CD4-positive, alpha-beta T cell treated with Interleukin-12 subunit alpha and Interleukin-12 subunit beta, for 1 hour (primary cell): Measurements from ENCODE around the gene SORL1.
"Not testable (repeated sequence)": the region's sequence is repeated elsewhere in the genome, so short reads cannot be mapped to it uniquely, and the experiment has no call there.

Source experiments
- DNase-seq: peaks from one replicate; pipeline ENCODE4 v3.0.0-alpha.2; 2020

SORL1 gene

DNA sequence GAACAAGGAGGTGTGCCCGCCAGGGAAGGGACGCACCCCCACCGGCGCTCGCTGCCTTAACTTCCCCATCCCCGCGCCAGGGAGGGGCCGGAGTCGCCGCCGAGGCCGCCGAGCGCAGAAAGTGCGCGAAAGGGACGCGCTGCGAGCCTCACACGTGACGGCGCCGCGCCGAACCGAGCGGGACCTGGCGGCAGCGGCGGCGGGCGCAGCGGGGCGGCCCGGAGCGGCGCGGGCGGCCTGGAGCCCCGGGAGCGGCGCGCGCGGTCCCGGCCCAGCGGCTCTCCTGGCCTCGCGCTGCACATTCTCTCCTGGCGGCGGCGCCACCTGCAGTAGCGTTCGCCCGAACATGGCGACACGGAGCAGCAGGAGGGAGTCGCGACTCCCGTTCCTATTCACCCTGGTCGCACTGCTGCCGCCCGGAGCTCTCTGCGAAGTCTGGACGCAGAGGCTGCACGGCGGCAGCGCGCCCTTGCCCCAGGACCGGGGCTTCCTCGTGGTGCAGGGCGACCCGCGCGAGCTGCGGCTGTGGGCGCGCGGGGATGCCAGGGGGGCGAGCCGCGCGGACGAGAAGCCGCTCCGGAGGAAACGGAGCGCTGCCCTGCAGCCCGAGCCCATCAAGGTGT lies at the start of gene SORL1:
Gene SORL1 (plus strand): TSS at position 329 of the 623 bp plus-strand sequence. CDS start 18 bp downstream, at position 347.
- DNase-seq = peak; percentile 77

DNA sequence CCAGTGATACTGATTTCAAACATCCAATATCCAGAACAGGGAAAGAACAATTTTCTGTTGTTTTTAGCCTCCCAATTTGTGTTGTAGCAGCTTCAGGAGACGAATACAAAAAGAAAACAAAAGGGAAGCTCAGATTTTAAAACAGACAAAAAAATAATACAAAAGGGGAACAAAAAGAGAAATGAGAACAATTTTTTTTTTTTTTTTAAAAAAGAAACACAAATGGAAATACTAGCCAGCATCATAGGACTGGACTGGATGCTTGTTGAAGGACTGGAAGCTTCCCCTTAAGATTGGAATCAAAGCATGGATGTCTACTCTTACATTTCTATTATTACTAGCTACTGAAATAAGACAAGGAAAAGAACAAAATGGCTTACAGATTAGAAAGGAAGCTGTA lies 46.5 kb upstream of the SORL1 start:
- DNase-seq = no peak

GRCh38 chr11:121406291-121406690 lies 45.8 kb upstream of the SORL1 start:
- no peak for DNase-seq

DNA sequence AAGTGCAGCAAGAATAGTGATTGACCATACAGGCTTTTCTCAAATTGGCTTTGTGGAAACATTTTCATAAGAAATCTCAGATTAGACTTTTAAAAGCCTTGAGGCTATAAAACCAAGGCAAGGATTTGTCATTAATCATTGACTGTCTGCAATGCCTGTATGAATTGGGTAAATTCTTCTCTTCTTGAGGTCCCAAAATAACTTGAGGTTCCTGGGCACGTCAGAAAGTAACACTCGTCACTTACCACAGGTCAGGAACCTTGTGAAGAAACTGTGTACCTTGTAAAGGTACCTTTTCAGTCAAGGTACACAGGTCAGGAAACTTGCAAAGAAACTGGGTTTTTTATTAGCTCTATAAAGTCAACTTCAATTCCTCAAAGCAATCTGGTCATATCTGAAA lies 43.3 kb upstream of the SORL1 start:
- DNase-seq = no peak

DNA sequence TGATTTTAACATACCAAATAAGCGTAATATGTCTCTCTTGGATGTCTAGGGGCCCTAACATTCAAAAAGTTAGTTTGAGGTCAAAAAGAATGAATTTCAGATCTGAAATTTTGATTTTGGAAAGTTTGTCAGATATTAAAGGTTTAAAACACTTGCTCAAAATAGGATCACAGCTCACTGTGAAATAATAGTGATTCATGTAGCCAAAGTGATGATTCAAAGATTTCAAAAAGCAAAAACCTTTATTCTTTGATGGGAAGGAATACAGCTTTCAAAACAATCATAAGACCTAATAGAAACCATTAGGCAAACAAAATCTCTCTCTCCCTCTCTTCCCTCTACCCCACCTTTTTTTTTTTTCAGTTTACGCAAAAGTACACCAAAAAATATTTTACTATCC lies 42.1 kb upstream of the SORL1 start:
- not testable (repeated sequence) for DNase-seq

DNA sequence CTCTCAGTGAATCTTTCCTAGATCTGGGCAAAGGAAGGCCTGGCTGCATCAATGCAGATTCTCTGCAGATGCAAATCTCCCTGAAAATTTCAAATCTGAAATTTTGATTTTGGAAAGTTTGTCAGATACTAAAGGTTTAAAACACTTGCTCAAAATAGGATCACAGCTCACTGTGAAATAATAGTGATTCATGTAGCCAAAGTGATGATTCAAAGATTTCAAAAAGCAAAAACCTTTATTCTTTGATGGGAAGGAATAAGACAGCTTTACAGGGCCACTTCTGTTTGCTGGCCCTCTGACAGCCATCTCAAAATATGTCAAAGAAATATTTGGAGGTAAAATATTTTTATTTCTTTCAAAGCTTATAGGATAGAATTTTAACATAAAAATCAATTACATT lies 40.8 kb upstream of the SORL1 start:
- DNase-seq = not testable (repeated sequence)

- no peak for DNase-seq
Observed at GRCh38 chr11:121412000-121412587, 40.0 kb upstream of the SORL1 start.

- DNase-seq = no peak
Observed at GRCh38 chr11:121412711-121413415, 39.3 kb upstream of the SORL1 start.

- DNase-seq = no peak
Observed at GRCh38 chr11:121414141-121414913, 37.8 kb upstream of the SORL1 start.

DNA sequence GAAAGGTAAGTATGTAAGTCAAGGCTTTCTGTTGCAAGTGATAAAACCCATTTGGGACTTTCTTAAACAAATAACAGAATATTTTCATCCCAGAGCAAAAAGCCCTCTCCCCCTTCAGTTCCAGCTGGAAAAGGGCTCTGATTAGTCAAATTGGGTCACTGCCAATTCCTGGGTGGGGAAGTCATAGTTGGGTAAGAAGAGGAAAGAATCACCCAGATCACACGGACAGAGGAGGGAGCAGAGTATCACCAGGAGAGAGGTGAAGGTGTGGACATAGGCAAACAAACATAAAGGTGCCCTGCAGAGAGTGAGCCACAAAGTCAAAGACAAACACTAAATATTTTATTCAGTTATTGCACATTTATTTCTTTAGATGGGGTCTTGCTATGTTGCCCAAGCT lies 36.3 kb upstream of the SORL1 start:
- no peak for DNase-seq

DNA sequence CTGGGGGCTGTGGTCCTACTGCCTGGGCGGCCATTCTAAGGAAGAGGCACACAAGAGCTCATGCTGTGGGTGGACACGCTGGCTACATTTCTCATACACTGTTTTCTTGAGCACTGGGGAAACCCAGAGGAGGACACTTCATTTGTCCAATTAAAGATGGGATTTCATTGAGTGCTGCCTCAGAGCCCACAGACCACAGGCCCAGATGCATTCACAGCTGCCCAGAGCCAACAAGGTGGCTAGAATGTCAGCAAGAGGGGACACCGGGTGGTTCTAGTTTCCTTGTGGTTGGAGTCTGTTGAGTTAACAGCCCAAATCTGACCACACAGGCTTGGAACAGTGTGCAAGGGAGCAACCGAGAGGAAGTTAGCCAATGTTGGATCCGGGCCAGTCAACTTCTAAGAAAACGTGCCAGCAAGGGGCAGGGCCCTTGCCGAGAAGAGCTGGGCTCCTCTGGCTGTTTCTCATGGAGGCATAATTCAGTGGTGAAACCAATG lies 35.0 kb upstream of the SORL1 start:
- DNase-seq = peak; percentile 67

- DNase-seq = no peak
Observed at GRCh38 chr11:121417607-121418006, 34.5 kb upstream of the SORL1 start.

DNA sequence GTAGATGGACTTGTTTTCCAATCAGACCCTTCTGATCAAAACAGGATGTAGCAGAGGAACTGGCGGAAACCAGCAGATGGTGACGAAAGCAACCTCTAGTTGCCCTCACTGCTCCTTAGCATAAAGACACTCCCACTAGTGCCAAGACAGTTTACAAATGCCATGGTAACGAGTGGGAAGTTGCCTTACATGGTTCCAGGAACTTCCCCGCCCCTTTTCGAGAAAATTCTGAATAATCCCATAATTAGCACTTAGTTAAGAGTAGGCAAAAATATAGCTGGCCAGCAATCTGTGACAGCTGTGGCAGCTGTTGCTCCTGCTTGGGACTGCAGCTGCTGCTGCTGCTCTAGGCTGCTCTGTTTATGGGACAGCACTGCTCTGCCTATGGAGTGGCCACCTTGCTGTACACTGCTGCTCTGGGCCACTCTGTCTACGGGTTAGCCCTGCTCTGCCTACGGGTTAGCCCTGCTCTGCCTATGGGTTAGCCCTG lies 33.4 kb upstream of the SORL1 start:
- peak; percentile 88 for DNase-seq

DNA sequence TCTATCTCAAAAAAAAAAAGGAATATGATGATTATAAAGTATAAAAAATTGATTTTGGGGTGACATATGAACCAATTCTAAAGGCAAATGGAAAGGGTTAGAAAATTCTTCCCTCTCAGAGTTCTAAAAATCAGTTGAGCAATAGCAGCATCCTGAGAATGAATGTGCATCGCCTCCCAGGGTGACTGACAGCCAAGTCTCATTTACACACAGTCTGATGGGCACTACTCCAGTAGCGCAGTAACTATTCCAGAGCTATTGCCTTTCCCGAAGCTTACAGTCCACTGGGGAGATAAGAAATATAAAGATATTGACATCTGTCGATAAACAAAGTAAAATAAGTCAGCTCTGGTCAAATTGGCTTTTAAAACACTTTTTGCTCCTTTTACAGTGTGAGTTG lies 32.3 kb upstream of the SORL1 start:
- DNase-seq = no peak

- DNase-seq = no peak
Observed at GRCh38 chr11:121420398-121420797, 31.7 kb upstream of the SORL1 start.

DNA sequence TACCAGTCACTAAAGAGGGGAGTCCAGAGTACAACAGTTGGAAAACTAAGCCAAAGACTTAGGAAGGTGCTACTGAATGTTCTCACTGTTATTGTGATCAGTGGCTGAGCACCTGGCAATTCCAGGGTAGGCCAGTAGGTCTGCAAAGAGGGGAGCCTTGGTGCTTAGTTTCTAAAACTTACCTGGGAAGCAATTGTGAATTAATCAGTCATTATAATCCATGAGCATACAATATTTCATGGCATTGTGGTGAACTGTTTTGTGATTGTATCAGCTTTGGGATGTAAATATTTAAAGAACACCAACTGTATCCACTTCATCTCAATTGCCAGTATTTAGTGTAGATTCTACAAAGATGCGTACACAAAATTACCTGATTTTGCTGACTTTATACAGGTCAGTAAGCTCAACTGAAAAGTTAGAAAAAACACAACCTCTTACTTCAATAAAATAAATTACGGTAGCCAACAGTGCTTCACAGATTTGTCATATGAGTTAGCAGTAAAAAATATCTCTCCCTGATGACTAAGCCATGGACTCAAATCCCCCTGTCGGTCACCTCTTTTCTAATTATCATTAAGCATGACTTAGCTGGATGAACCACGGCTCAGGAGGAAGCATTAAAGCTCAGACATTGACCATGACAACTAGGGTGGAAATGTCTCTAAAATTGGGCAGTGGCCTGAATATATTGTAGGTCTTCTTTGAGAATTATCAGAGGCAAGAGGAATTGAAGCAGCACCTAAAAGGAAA lies 30.8 kb upstream of the SORL1 start:
- no peak for DNase-seq

GRCh38 chr11:121422675-121423074 lies 29.4 kb upstream of the SORL1 start:
- peak; percentile 18 for DNase-seq

DNA sequence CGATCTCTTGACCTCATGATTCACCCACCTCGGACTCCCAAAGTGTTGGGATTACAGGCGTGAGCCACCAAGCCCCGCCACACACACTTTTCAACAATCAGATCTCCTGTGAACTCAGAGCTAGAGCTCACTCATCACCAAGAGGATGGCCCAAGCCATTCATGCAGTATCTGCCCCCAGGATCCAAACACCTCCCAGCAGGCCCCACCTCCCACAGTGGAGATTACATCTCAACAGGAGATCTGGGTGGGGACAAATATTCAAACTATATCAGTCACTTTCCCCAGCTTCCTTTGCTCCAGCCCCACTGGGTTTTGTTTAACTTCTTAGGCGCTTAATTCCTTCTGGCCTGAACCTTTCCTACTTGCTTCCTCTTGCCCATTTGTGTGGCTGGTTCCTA lies 26.3 kb upstream of the SORL1 start:
- DNase-seq = no peak

DNA sequence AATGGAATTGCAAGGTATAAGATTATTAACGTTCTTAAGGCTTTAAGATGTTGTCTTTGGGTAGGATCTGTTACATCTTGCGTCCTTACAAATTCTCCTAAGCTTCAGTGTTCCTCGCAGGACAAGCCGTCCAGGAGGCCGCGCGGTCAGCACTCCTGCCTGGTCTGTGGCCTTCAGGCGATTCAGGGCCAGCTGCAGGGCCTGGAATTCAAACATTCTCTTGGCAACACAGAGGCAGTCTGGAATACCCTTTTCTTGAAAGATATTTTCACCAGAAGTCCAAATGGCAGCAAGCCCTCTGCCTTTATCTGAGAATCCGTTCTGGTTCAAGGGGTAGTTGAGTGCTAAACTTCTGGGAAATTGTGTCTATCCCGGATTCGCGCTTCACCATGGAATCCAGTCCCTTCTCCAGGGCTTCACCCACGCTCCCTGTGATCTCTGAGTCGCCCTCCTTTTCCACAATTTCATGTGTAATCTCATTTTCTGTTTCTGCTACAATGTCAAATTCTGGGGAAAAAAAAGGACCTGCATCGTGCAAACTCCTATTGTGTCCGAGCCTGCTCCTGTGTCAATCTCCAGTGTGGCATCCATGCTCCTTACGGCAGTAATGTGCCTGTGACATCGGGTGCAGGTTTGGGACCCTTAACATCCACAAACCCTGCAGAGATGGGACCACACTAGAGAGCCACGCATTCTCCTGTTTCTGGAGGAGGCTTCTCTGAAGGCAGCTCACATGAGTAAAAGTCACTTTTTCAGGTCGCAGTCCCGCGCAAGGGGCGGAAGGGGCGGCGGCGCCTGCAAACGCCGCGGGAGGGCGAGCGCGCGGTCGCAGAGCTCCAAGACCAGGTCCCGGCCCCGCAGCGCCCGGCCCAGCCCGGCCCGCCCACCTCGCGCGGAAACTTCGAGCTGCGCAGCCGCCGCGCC lies 25.4 kb upstream of the SORL1 start:
- peak; percentile 48 for DNase-seq

GRCh38 chr11:121427400-121427744 lies 24.7 kb upstream of the SORL1 start:
- no peak for DNase-seq

GRCh38 chr11:121429556-121429955 lies 22.6 kb upstream of the SORL1 start:
- DNase-seq = no peak
